GM21526 (cell line): Measurements from ENCODE around the gene PGBD5.
"Not testable (repeated sequence)": the region's sequence is repeated elsewhere in the genome, so short reads cannot be mapped to it uniquely, and the experiment has no call there.

Experiments
- ATAC-seq: cut with Tn5 transposase; IDR thresholded peaks from one replicate; pipeline ENCODE4 v1.9.1; 2021; ENCODE audit warnings: moderate library complexity; ENCODE audit not compliant: unreplicated experiment, low FRiP score

PGBD5 gene

GRCh38 chr1:230427094-230427876 is 1.2 kb upstream of the PGBD5 start:
- ATAC-seq: no peak

GRCh38 chr1:230425252-230426091 is 660 bp downstream of the PGBD5 start:
- ATAC-seq: no peak

- ATAC-seq: no peak
These were observed 1.5 kb downstream of the PGBD5 start for GRCh38 chr1:230424391-230425251.

- no peak for ATAC-seq
These were observed 2.2 kb downstream of the PGBD5 start for GRCh38 chr1:230423951-230424350.

DNA sequence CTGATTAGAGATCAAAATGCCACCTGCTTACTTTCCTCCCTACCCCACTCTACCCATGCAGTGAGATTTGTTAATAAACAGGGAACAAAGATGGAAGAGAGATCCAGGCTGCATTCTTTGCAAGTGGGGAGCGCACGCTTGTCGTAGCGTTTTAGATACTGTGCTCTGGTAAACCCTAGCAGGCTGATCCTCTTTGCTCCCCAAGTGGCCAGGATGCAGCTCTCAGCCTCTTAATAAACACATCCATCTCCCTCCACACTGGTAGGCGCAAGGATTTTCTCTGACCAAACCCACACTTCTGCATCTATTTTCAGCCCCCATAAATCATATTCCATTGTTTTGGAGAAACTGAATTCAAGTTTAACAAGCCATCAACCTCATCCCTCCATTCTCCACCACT is 2.9 kb downstream of the PGBD5 start:
- ATAC-seq: no peak

GRCh38 chr1:230422221-230422981 is 3.7 kb downstream of the PGBD5 start:
- ATAC-seq: no peak

DNA sequence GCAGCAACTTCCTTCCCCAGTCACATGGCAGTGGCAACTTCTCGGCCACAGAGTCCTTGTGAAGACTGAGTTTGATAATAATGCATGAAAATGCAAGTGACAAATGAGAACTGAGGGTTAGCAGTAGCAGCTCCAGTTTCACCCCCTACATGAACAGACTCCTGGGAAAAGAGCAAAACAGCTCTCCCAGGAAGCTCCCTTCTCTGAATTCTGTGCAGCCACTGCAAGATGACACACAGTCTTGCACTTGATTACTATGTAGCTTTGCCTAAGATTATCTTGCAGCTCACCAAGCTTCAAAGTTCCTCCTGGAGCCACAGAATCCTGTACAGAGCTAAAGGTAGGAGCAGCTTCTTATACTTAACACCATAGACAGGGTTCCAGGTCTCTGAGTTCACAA is 4.7 kb downstream of the PGBD5 start:
- ATAC-seq: no peak

- not testable (repeated sequence) for ATAC-seq
These were observed 5.8 kb downstream of the PGBD5 start for GRCh38 chr1:230420372-230420771.

DNA sequence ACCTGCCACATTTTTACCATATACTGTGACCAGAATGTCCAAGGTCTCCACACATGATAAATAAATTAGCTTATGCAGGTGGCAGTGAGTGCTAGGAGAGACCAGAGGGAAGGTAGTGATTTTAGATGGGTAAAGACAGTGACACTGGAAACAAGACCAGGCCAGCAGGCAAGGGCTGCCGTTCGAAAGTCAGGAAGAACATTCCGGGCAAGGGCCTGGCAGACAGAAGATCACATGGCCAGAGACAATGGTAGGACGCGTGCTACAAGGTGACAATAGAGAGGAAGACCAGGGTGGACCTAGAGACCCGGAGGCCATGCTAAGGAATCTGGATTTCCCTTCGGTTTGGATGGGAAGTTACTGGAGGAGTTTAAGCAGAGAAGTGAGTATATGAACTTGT is 9.7 kb downstream of the PGBD5 start:
- ATAC-seq: no peak

DNA sequence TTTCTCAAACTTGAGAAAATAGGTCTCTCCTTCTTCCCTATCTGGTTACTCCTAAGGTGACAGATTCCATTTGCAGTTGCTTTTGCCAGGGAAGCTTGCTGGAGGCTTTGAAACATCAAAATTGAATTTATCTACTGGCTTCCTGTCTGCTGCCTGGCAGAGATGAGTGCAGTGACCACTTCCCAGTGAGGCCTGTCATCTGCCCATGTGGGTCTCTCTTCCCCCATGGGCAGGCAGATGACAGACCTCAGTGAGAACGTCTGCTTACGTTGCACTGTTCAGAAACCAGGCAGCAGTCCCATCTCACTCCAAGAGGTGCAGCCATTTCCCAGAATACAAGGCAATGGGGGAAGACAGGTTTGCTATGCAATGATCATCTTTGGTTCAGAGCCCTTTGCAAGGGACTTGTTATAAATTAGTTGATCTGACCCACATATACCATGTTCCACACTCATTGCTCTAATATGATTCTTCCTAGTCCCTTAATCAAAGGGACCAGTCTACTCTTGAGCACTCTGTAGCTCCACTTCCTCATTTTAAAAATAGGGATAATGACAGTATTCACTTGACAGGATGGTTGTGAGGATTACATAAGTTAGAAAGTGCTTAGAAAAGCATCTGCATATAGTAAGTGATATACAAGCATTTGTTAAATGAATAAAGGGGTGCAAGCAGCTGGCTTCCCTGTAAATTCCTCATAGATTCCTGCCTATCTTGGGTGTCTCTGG is 10.6 kb downstream of the PGBD5 start:
- no peak for ATAC-seq

DNA sequence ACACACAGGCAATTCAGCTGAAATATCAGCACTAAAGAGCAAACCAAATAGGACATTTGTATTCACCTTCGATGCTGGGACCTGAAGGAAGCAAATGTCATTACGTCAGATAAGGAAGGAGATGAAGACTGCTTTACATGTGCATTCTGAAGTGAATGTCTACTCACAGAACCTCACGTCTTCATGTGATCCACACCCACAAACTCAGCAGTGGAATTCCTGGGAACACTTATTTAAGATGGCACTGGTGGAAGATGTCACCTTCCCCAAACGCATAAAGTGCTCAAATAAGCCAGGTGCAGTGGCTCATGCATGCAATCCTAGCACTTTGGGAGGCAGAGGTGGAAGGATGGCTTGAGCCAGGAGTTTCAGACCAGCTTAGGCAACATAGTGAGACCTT is 11.4 kb downstream of the PGBD5 start:
- no peak for ATAC-seq

DNA sequence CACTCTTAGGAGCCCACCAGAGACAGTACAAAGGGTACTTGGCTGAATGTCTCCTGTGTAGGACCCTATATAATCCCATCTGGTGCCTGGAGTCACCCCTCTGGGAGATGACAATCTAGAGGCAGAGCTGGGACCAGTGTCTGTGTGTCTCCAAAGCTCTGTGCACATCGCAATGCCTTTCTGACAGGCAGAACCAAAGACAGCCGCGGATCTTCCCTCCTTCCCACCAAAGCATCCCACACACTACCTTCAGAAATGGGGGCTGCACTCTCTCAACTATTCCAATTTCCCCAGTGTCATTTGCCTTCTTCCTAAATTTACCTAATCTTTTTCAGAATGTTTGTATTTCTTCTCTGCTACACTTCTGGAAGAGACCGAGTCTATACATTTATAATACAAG is 12.0 kb downstream of the PGBD5 start:
- no peak for ATAC-seq

GRCh38 chr1:230413061-230413460 is 13.1 kb downstream of the PGBD5 start:
- no peak for ATAC-seq

GRCh38 chr1:230408971-230409370 is 17.2 kb downstream of the PGBD5 start:
- ATAC-seq: no peak

DNA sequence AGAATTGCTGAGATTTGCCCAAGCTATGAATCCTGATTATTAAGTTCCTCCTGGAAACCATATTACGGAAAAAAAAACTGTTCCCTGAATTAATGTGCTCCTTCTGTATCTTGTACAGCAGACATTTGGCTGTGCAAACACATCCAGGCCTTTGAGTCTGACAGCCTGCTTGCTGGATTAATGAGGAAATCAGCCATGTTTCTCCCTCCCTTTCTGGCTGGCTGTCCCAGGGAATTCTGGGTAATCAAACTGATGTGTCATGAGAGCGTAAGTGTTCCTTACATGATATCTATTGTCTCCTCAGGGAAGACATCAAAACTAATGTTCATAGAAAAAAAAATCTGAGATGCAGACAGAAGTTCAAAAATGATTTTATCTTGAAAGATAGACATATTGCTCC is 18.8 kb downstream of the PGBD5 start:
- no peak for ATAC-seq

DNA sequence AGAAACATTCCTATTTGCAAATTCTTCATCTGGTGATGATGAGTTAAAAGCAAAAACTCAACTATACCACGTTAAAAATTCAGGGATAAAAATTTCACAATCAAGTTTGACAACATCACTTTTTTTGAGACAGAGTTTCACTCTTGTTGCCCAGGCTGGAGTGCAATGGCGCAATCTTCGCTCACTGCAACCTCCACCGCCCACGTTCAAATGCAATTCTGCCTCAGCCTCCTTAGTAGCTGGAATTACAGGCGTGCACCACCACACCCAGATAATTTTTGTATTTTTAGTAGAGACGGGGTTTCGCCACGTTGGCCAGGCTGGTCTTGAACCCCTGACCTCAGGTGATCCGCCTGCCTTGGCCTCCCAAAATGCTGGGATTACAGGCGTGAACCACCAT is 19.4 kb downstream of the PGBD5 start:
- not testable (repeated sequence) for ATAC-seq

DNA sequence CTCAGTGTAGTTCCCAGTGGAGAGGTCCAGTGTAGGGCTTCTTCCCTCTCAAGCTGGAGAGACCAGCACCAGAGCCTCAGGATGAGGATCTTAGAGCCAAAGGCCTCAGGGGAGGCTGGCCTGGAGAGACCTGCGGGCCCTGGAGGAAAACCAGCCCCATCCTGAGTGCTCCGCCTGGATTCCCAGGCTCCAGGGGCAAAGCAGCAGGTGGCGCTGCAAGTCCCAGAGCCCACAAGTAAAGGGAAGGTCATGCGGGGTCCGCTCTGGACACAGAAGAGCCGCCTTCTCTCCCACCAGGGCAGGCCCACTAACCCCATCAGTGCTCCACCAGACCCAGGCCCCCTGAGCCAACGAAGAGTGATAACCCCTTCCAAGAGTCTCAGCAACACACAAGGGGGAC is 22.7 kb downstream of the PGBD5 start:
- no peak for ATAC-seq

DNA sequence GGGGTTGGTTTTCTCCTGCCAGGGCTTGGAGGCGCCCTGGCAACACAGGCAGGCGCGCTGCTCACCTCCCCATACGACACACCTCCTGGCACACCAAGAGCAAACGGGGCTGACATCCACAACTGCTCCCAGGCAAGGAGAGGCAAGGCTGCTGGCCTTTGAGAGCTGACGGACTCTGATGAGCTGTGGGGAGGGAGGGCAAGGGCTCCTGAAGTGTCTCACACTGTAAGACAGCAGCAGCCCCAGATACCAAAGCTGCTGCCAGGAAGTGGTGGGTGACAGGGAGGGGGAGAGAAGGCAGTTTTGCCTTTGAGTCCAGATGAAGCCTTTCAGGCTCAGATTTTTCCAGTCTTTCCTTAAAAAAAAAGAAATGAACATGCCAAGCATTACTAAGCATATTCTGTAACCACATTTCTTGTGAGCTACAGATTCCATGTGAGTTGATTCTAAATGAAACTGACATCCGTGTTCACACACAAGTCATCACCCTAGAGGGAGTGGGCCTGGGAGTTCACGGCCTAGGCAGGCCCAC is 24.3 kb downstream of the PGBD5 start:
- ATAC-seq: no peak

DNA sequence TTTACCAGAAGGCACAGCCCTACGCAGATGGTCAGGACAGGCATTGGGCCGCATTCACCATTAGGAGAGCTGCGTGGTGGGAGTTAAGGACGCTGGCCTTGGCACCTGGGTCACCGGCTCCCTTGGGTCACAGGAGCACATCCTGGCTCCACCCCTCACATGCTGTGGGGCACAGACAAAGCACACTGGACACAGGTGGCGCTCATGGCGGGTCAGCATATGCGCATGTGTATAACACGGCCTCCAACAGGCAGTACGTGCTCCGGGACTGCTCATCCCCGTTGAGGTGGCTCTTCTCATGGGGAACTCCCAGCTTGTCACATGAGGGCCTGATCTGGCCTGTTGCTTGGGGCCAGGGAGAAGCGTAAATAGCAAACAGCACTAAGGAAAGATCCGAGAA is 25.0 kb downstream of the PGBD5 start:
- ATAC-seq: no peak
